ENCODE measurements around the gene WDFY1.

GRCh38 chr2:223971731-223972130, 26.6 kb upstream of the WDFY1 start:
- TF ChIP-seq CTCF (conservative IDR thresholded peaks at IDR 0.05; ENCODE audit: low read length) (no peak), EZH2phosphoT487 (IDR thresholded peaks at IDR 0.05; ENCODE audit: borderline replicate concordance, low read depth, low read length) (no peak)
